ENCODE results near the gene MBP. TPM values are rescaled to one million over a fixed set of nuclear protein-coding genes. Genes with fewer than 3 reads are reported as not detected.

Gene MBP
- total RNA-seq, 1 experiment from 2014 or later, result 31.6 TPM

GRCh38 chr18:76989647-76990190 lies 142.9 kb downstream of the MBP start:
- H3K9me3 Mint-ChIP-seq (ENCODE audit: unreplicated experiment), result no peaks in the 10 kb centered on the region
- no peaks in the 10 kb centered on the region for H3K4me1 Mint-ChIP-seq (ENCODE audit: insufficient read depth, unreplicated experiment)
- H3K4me3 Mint-ChIP-seq (ENCODE audit: unreplicated experiment), result no peak overlapping the region
- no peak overlapping the region for H3K27ac Mint-ChIP-seq (ENCODE audit: low read depth, unreplicated experiment)
- no peak for TF ChIP-seq CTCF (IDR thresholded peaks at IDR 0.05; ENCODE audit: unreplicated experiment)
- ChIA-PET POLR2A (no interaction called here), CTCF (interaction anchor here (0.6 to 1.8 kb wide), 2 partner anchors 11 to 187 kb away, joined by 6 to 16 read pairs; no protein-coding TSS in a partner anchor)
- H3K36me3 Mint-ChIP-seq (ENCODE audit: insufficient read depth, unreplicated experiment), result no peaks in the 10 kb centered on the region
- BruUV-seq (replicated peaks), result no TSS peak
- DNase-seq (ENCODE audit: unreplicated experiment), result no peak
- intact Hi-C loops (cut with micrococcal nuclease), result no loop called here
- peaks cover 25% of the 10 kb centered on the region for H3K27me3 Mint-ChIP-seq (ENCODE audit: insufficient read depth, unreplicated experiment)

GRCh38 chr18:76988827-76989646 lies 143.5 kb downstream of the MBP start:
- ChIA-PET CTCF (interaction anchor here (0.6 to 1.8 kb wide), 2 partner anchors 11 to 186 kb away, joined by 6 to 16 read pairs; no protein-coding TSS in a partner anchor), POLR2A (no interaction called here)
- intact Hi-C loops (cut with micrococcal nuclease), result no loop called here
- BruUV-seq (replicated peaks), result no TSS peak
- DNase-seq (ENCODE audit: unreplicated experiment), result no peak
- Mint-ChIP-seq H3K4me3 (ENCODE audit: unreplicated experiment) (no peak overlapping the region), H3K27me3 (ENCODE audit: insufficient read depth, unreplicated experiment) (peaks cover 22% of the 10 kb centered on the region), H3K4me1 (ENCODE audit: insufficient read depth, unreplicated experiment) (no peaks in the 10 kb centered on the region), H3K27ac (ENCODE audit: low read depth, unreplicated experiment) (no peak overlapping the region), H3K36me3 (ENCODE audit: insufficient read depth, unreplicated experiment) (no peaks in the 10 kb centered on the region), H3K9me3 (ENCODE audit: unreplicated experiment) (no peaks in the 10 kb centered on the region)
- TF ChIP-seq CTCF (IDR thresholded peaks at IDR 0.05; ENCODE audit: unreplicated experiment), result no peak

- POLR2A ChIA-PET, result no interaction called here
- DNase-seq (ENCODE audit: unreplicated experiment), result no peak
- no TSS peak for BruUV-seq (replicated peaks)
- Mint-ChIP-seq H3K4me1 (ENCODE audit: insufficient read depth, unreplicated experiment) (peaks cover 1% of the 10 kb centered on the region), H3K36me3 (ENCODE audit: insufficient read depth, unreplicated experiment) (no peaks in the 10 kb centered on the region), H3K4me3 (ENCODE audit: unreplicated experiment) (no peak overlapping the region), H3K27me3 (ENCODE audit: insufficient read depth, unreplicated experiment) (peaks cover 22% of the 10 kb centered on the region), H3K9me3 (ENCODE audit: unreplicated experiment) (no peaks in the 10 kb centered on the region), H3K27ac (ENCODE audit: low read depth, unreplicated experiment) (no peak overlapping the region)
- CTCF ChIA-PET, result interaction anchor here (1.8 kb wide), 1 partner anchor 12 kb away, joined by 16 read pairs; no protein-coding TSS in a partner anchor
- no peak for TF ChIP-seq CTCF (IDR thresholded peaks at IDR 0.05; ENCODE audit: unreplicated experiment)
- intact Hi-C loops (cut with micrococcal nuclease), result no loop called here
Observed at GRCh38 chr18:76988031-76988826, 144.4 kb downstream of the MBP start.

GRCh38 chr18:76986406-76986805 lies 146.2 kb downstream of the MBP start:
- CTCF ChIA-PET, result interaction anchor here (0.5 to 8.9 kb wide), 6 partner anchors 8 to 722 kb away, joined by 3 to 148 read pairs (median 20); no protein-coding TSS in a partner anchor

More at GRCh38 chr18:76986406-76986805, 146.2 kb downstream of the MBP start:
- DNase-seq (ENCODE audit: unreplicated experiment), result no peak
- H3K4me1 Mint-ChIP-seq (ENCODE audit: insufficient read depth, unreplicated experiment), result peaks cover 5% of the 10 kb centered on the region
- TF ChIP-seq CTCF (IDR thresholded peaks at IDR 0.05; ENCODE audit: unreplicated experiment), result no peak
- no peaks in the 10 kb centered on the region for H3K36me3 Mint-ChIP-seq (ENCODE audit: insufficient read depth, unreplicated experiment)
- H3K4me3 Mint-ChIP-seq (ENCODE audit: unreplicated experiment), result no peak overlapping the region
- no TSS peak for BruUV-seq (replicated peaks)
- intact Hi-C loops (cut with micrococcal nuclease), result no loop called here
- H3K27ac Mint-ChIP-seq (ENCODE audit: low read depth, unreplicated experiment), result no peak overlapping the region
- POLR2A ChIA-PET, result no interaction called here
- H3K9me3 Mint-ChIP-seq (ENCODE audit: unreplicated experiment), result no peaks in the 10 kb centered on the region
- H3K27me3 Mint-ChIP-seq (ENCODE audit: insufficient read depth, unreplicated experiment), result peaks cover 22% of the 10 kb centered on the region
